ENCODE measurements around the gene SOCS6.
"Not testable (repeated sequence)": the region's sequence is repeated elsewhere in the genome, so short reads cannot be mapped to it uniquely, and the experiment has no call there.

SOCS6 gene

DNA sequence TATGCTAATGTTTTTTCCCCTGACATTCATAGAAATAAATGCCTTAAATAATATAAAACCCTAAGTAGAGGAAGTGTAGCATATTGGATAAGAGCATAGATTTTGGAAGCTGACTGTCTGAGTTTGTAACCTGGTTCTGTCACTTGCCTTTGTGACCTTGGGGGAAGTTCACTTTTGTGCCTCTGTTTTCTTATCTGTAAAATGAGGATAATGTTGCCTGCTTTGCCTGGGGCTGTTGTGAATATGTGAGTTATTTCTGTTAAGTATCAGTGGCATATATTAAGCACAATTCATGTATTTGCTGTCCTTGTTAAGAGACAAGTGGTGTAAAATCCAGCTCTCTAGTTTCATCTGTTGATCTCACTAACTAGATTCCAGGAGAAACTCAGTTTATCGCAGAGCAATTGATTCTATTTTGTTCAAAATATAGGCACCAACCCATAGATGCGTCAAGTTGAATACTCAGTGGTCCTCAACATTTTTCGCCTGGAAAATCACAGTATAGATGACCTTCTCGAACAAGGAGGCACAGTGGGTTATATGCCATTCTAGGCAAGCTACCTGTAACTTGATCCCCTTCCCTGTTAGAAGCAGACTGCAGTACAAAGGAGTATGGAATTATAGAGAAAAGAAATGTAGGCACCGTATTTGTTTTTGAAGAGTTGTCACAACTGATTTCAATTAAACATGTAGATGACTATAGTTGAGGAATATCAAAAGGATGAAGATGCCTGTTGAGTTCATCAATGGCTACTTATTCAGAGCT, 67.0 kb downstream of the SOCS6 start:
- 73 to 87% methylated on average over 5 of the region's 5 CpGs for WGBS, 2 experiments
- no peaks in the 10 kb centered on the region for H3K9me3 ChIP-seq (ENCODE audit: control insufficient read depth, low read length)
- no peak overlapping the region for H3K27ac ChIP-seq (ENCODE audit: insufficient read depth, low read depth, low read length, poor library complexity, severe bottlenecking)
- no peaks in the 10 kb centered on the region for H3K4me1 ChIP-seq (ENCODE audit: control insufficient read depth, insufficient read depth, low read length)
- no peak overlapping the region for H3K4me3 ChIP-seq (ENCODE audit: insufficient read depth, low read depth, low read length)
- H3K27me3 ChIP-seq (ENCODE audit: control insufficient read depth, insufficient read depth, low read length, poor library complexity, severe bottlenecking) = no peaks in the 10 kb centered on the region
- H3K36me3 ChIP-seq (ENCODE audit: control insufficient read depth, insufficient read depth, low read length) = no peaks in the 10 kb centered on the region

DNA sequence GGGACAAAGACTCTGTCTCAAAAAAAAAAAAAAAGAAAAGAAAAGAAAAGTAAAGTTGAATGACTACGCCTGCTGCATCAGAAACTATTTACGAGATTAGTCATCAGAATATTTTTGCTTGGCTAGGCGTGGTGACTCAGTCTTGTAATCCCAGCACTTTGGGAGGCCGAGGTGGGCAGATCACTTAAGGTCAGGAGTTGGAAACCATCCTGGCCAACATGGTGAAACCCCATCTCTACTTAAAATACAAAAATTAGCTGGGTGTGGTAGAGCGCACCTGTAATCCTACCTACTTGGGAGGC, 69.2 kb downstream of the SOCS6 start:
- H3K27ac ChIP-seq (ENCODE audit: insufficient read depth, low read depth, low read length, poor library complexity, severe bottlenecking); H3K27me3 ChIP-seq (ENCODE audit: control insufficient read depth, insufficient read depth, low read length, poor library complexity, severe bottlenecking); H3K4me3 ChIP-seq (ENCODE audit: insufficient read depth, low read depth, low read length); H3K36me3 ChIP-seq (ENCODE audit: control insufficient read depth, insufficient read depth, low read length); H3K4me1 ChIP-seq (ENCODE audit: control insufficient read depth, insufficient read depth, low read length); H3K9me3 ChIP-seq (ENCODE audit: control insufficient read depth, low read length): not testable (repeated sequence)
- 94 to 96% methylated on average over 5 of the region's 5 CpGs for WGBS, 2 experiments

DNA sequence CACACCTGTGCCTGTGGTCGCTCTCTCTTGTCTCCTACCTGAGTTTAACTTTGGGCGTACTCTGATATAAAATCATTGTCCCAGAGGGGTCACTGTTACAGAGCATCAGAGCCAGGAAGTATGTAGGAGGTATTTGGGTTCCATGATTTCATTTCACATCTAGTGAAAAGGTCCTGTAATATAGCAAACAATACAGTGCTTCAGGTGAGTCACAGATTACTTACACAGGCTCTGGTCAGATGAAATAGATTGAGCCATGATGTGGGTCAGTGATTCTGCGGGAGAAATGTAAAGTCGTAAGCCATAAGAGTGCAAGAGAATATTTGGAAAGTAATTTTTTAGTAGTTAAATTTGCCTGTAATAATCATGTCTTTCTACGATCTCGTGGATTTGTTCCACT, 70.2 kb downstream of the SOCS6 start:
- Histone ChIP-seq H3K36me3 (ENCODE audit: control insufficient read depth, insufficient read depth, low read length) (no peaks in the 10 kb centered on the region), H3K4me3 (ENCODE audit: insufficient read depth, low read depth, low read length) (no peak overlapping the region), H3K27me3 (ENCODE audit: control insufficient read depth, insufficient read depth, low read length, poor library complexity, severe bottlenecking) (no peaks in the 10 kb centered on the region), H3K9me3 (ENCODE audit: control insufficient read depth, low read length) (no peaks in the 10 kb centered on the region), H3K27ac (ENCODE audit: insufficient read depth, low read depth, low read length, poor library complexity, severe bottlenecking) (no peak overlapping the region), H3K4me1 (ENCODE audit: control insufficient read depth, insufficient read depth, low read length) (no peaks in the 10 kb centered on the region)
- WGBS, 2 experiments = 94 to 96% methylated on average over 6 of the region's 6 CpGs

DNA sequence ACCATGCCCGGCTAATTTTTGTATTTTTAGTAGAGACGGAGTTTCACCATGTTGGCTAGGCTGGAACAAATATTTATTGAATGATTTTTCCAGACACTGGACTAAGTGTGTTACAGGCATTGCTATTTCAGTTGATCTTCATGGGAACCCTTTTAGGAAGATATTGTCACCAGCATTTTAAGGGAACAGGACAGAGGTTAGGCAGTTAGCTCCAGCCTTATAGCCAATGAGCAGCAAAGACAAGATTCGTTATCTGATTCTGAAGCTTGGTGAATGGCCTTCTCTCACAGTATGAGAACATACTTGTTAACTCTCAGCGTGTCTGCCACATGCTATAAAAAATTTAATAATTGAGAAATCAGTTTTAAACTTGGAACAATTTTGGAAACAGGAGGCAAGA, 73.4 kb downstream of the SOCS6 start:
- Histone ChIP-seq H3K27ac (ENCODE audit: insufficient read depth, low read depth, low read length, poor library complexity, severe bottlenecking) (no peak overlapping the region), H3K27me3 (ENCODE audit: control insufficient read depth, insufficient read depth, low read length, poor library complexity, severe bottlenecking) (no peaks in the 10 kb centered on the region), H3K9me3 (ENCODE audit: control insufficient read depth, low read length) (no peaks in the 10 kb centered on the region), H3K36me3 (ENCODE audit: control insufficient read depth, insufficient read depth, low read length) (no peaks in the 10 kb centered on the region), H3K4me3 (ENCODE audit: insufficient read depth, low read depth, low read length) (no peak overlapping the region), H3K4me1 (ENCODE audit: control insufficient read depth, insufficient read depth, low read length) (peaks cover 6% of the 10 kb centered on the region)
- WGBS, 2 experiments = 83 to 97% methylated on average over 4 of the region's 4 CpGs

DNA sequence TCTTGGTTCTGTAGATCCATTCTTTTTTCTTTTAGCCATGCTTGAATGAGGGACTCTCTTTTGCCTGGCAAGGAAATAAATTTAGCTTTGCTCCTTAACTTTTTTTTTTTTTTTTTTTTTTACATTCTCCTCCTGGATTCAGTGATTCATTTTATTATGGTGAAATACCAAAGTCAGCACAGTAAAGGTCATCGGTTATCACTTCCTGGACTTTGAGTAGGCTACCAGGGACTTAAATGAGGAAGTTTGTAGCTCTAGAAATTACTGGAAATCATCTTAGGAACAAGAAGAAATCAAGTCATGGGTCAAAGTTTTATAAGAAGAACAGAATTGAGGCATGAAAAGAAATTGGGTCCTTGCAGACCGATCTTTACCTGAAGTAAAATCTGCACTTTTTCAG, 75.0 kb downstream of the SOCS6 start:
- WGBS, 2 experiments = 94 to 100% methylated on average over 2 of the region's 2 CpGs
- H3K27me3 ChIP-seq (ENCODE audit: control insufficient read depth, insufficient read depth, low read length, poor library complexity, severe bottlenecking) = no peaks in the 10 kb centered on the region
- H3K4me3 ChIP-seq (ENCODE audit: insufficient read depth, low read depth, low read length) = no peak overlapping the region
- H3K9me3 ChIP-seq (ENCODE audit: control insufficient read depth, low read length) = no peaks in the 10 kb centered on the region
- H3K4me1 ChIP-seq (ENCODE audit: control insufficient read depth, insufficient read depth, low read length) = peaks cover 6% of the 10 kb centered on the region
- H3K27ac ChIP-seq (ENCODE audit: insufficient read depth, low read depth, low read length, poor library complexity, severe bottlenecking) = no peak overlapping the region
- no peaks in the 10 kb centered on the region for H3K36me3 ChIP-seq (ENCODE audit: control insufficient read depth, insufficient read depth, low read length)

GRCh38 chr18:70365361-70365760, 76.5 kb downstream of the SOCS6 start:
- H3K27ac ChIP-seq (ENCODE audit: insufficient read depth, low read depth, low read length, poor library complexity, severe bottlenecking) = no peak overlapping the region
- H3K4me1 ChIP-seq (ENCODE audit: control insufficient read depth, insufficient read depth, low read length) = peaks cover 6% of the 10 kb centered on the region
- no peaks in the 10 kb centered on the region for H3K36me3 ChIP-seq (ENCODE audit: control insufficient read depth, insufficient read depth, low read length)
- WGBS, 2 experiments = 95 to 100% methylated on average over 2 to 3 of the region's 3 CpGs
- H3K9me3 ChIP-seq (ENCODE audit: control insufficient read depth, low read length) = no peaks in the 10 kb centered on the region
- H3K4me3 ChIP-seq (ENCODE audit: insufficient read depth, low read depth, low read length) = no peak overlapping the region
- no peaks in the 10 kb centered on the region for H3K27me3 ChIP-seq (ENCODE audit: control insufficient read depth, insufficient read depth, low read length, poor library complexity, severe bottlenecking)

DNA sequence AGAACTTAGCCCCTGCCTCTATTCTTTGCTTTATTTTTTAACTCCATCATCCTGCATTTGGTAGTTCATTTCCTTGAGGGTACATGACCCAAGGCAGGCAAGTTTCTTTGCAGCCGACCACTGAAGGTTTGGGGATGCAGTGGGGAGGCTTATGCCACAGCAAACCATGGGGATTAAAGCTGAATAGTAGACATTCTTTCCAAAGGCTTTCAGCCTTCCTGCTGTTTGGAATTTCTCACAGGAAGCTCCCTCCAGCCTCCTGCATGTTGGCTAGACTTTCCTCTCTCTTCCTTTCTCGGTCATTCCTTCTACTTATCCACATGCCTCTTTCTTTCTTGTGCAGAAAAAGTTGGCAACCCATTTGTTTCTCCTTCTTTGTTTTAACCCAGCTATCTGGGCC, 77.3 kb downstream of the SOCS6 start:
- Histone ChIP-seq H3K36me3 (ENCODE audit: control insufficient read depth, insufficient read depth, low read length) (no peaks in the 10 kb centered on the region), H3K4me1 (ENCODE audit: control insufficient read depth, insufficient read depth, low read length) (peaks cover 6% of the 10 kb centered on the region), H3K27me3 (ENCODE audit: control insufficient read depth, insufficient read depth, low read length, poor library complexity, severe bottlenecking) (no peaks in the 10 kb centered on the region), H3K4me3 (ENCODE audit: insufficient read depth, low read depth, low read length) (no peak overlapping the region), H3K9me3 (ENCODE audit: control insufficient read depth, low read length) (no peaks in the 10 kb centered on the region), H3K27ac (ENCODE audit: insufficient read depth, low read depth, low read length, poor library complexity, severe bottlenecking) (no peak overlapping the region)
- 8 to 9% methylated on average over 2 of the region's 2 CpGs for WGBS, 2 experiments

DNA sequence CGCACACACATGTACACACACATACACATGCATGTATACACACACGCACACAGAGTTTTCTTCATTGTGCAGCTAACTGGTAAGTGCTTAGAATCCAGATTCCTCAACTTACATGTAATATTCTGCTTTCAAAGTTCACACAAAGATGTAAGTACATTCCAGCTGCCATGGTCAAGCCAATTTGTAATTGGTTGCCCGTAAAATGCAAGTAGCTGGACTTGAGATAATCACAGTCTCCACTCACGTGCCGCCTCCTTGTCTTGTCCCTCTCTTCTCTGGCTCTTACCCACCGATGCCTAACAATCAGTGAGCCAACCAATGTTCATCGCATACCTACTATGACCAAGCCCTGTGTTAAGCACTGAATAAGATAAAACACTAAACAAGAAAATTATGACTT, 77.8 kb downstream of the SOCS6 start:
- 80 to 81% methylated on average over 6 to 7 of the region's 7 CpGs for WGBS, 2 experiments
- Histone ChIP-seq H3K27me3 (ENCODE audit: control insufficient read depth, insufficient read depth, low read length, poor library complexity, severe bottlenecking) (no peaks in the 10 kb centered on the region), H3K27ac (ENCODE audit: insufficient read depth, low read depth, low read length, poor library complexity, severe bottlenecking) (no peak overlapping the region), H3K4me1 (ENCODE audit: control insufficient read depth, insufficient read depth, low read length) (peaks cover 6% of the 10 kb centered on the region), H3K4me3 (ENCODE audit: insufficient read depth, low read depth, low read length) (no peak overlapping the region), H3K36me3 (ENCODE audit: control insufficient read depth, insufficient read depth, low read length) (no peaks in the 10 kb centered on the region), H3K9me3 (ENCODE audit: control insufficient read depth, low read length) (no peaks in the 10 kb centered on the region)

DNA sequence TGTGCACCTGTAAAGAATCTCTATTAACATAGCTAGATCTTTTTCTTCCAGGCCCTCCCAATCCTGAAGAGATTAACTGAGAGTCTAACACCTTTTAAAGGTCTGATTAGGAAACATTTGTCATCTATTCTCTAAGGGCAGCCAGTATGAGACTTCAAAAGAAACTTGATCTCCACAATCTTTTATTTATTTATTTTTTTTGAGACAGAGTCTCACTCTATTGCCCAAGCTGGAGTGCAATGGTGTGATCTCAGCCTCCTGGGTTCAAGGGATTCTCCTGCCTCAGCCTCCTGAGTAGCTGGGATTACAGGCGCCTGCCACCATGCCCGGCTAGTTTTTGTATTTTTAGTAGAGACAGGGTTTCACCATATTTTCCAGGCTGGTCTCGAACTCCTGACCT, 78.5 kb downstream of the SOCS6 start:
- WGBS, 2 experiments = 87 to 96% methylated on average over 3 of the region's 3 CpGs
- not testable (repeated sequence) for H3K9me3 ChIP-seq (ENCODE audit: control insufficient read depth, low read length); H3K36me3 ChIP-seq (ENCODE audit: control insufficient read depth, insufficient read depth, low read length); H3K27ac ChIP-seq (ENCODE audit: insufficient read depth, low read depth, low read length, poor library complexity, severe bottlenecking); H3K4me3 ChIP-seq (ENCODE audit: insufficient read depth, low read depth, low read length); H3K4me1 ChIP-seq (ENCODE audit: control insufficient read depth, insufficient read depth, low read length); H3K27me3 ChIP-seq (ENCODE audit: control insufficient read depth, insufficient read depth, low read length, poor library complexity, severe bottlenecking)

- no peak overlapping the region for H3K4me3 ChIP-seq (ENCODE audit: insufficient read depth, low read depth, low read length)
- H3K27ac ChIP-seq (ENCODE audit: insufficient read depth, low read depth, low read length, poor library complexity, severe bottlenecking) = no peak overlapping the region
- 88 to 100% methylated on average over 1 of the region's 1 CpG for WGBS, 2 experiments
- no peaks in the 10 kb centered on the region for H3K27me3 ChIP-seq (ENCODE audit: control insufficient read depth, insufficient read depth, low read length, poor library complexity, severe bottlenecking)
- H3K4me1 ChIP-seq (ENCODE audit: control insufficient read depth, insufficient read depth, low read length) = peaks cover 6% of the 10 kb centered on the region
- H3K36me3 ChIP-seq (ENCODE audit: control insufficient read depth, insufficient read depth, low read length) = no peaks in the 10 kb centered on the region
- no peaks in the 10 kb centered on the region for H3K9me3 ChIP-seq (ENCODE audit: control insufficient read depth, low read length)
Observed at GRCh38 chr18:70368903-70369302, 80.1 kb downstream of the SOCS6 start.

Measured in ectodermal cell (in vitro differentiated cells).